Measurements from ENCODE around the gene RGS3.

RGS3 gene

GRCh38 chr9:113471143-113471542, 7.6 kb downstream of the RGS3 start (continued):
- TF ChIP-seq PATZ1 (CRISPR knock-in tag; IDR thresholded peaks at IDR 0.05; ENCODE audit: borderline replicate concordance): no peak

GRCh38 chr9:113471566-113471965, 8.0 kb downstream of the RGS3 start:
- TF ChIP-seq OSR1 (CRISPR knock-in tag; IDR thresholded peaks at IDR 0.05) (no peak), PATZ1 (CRISPR knock-in tag; IDR thresholded peaks at IDR 0.05; ENCODE audit: borderline replicate concordance) (no peak), TCF4 (CRISPR knock-in tag; IDR thresholded peaks at IDR 0.05; ENCODE audit: borderline replicate concordance) (no peak)
- ATAC-seq: no peak

GRCh38 chr9:113472199-113472598, 8.7 kb downstream of the RGS3 start:
- TF ChIP-seq SNAI2 (CRISPR knock-in tag; IDR thresholded peaks at IDR 0.05) (no peak), ZNF8 (CRISPR knock-in tag; IDR thresholded peaks at IDR 0.05) (peak; percentile 91)
- ATAC-seq: no peak

GRCh38 chr9:113474360-113475028, 11.0 kb downstream of the RGS3 start:
- peak; percentile 59 for ATAC-seq
- no peak for TF ChIP-seq PATZ1 (CRISPR knock-in tag; IDR thresholded peaks at IDR 0.05; ENCODE audit: borderline replicate concordance)
- 0 out of 2 replicates have a peak, but pooled peaks have one; percentile 41 for TF ChIP-seq TCF4 (CRISPR knock-in tag; IDR thresholded peaks at IDR 0.05; ENCODE audit: borderline replicate concordance)

- TF ChIP-seq ZFP3 (CRISPR knock-in tag; IDR thresholded peaks at IDR 0.05) (no peak), OSR1 (CRISPR knock-in tag; IDR thresholded peaks at IDR 0.05) (no peak)
- ATAC-seq: no peak
Observed at GRCh38 chr9:113475031-113475430, 11.5 kb downstream of the RGS3 start.

GRCh38 chr9:113475992-113476391, 12.5 kb downstream of the RGS3 start:
- no peak for ATAC-seq
- TF ChIP-seq ZFP30 (CRISPR knock-in tag; IDR thresholded peaks at IDR 0.05) (no peak), ZC3H10 (CRISPR knock-in tag; IDR thresholded peaks at IDR 0.05) (no peak), ESRRG (CRISPR knock-in tag; IDR thresholded peaks at IDR 0.05) (no peak), ISL1 (CRISPR knock-in tag; IDR thresholded peaks at IDR 0.05) (no peak), ZNF565 (CRISPR knock-in tag; conservative IDR thresholded peaks at IDR 0.05; ENCODE audit: low read depth) (no peak), SNAI2 (CRISPR knock-in tag; IDR thresholded peaks at IDR 0.05) (no peak), CREB5 (CRISPR knock-in tag; IDR thresholded peaks at IDR 0.05; ENCODE audit: low read depth) (no peak), ARNTL (CRISPR knock-in tag; IDR thresholded peaks at IDR 0.05; ENCODE audit: borderline replicate concordance, low read depth) (no peak), ZFP3 (CRISPR knock-in tag; IDR thresholded peaks at IDR 0.05) (no peak), TOX (CRISPR knock-in tag; IDR thresholded peaks at IDR 0.05; ENCODE audit: borderline replicate concordance) (no peak), PATZ1 (CRISPR knock-in tag; IDR thresholded peaks at IDR 0.05; ENCODE audit: borderline replicate concordance) (no peak), POU6F1 (CRISPR knock-in tag; IDR thresholded peaks at IDR 0.05; ENCODE audit: borderline replicate concordance, low read depth) (no peak), GLIS3 (CRISPR knock-in tag; IDR thresholded peaks at IDR 0.05) (no peak), BACH2 (CRISPR knock-in tag; IDR thresholded peaks at IDR 0.05; ENCODE audit: borderline replicate concordance) (no peak)
